HEK293T (cell line): ENCODE results near the gene SUGCT.

ENCODE experiments used
- CTCF ChIA-PET: fragments of 350-600 bp; formaldehyde crosslinking; extraction: SDS; loops from one replicate; lab custom pipeline; 2021; ENCODE audit warnings: antibody characterized with exemption, inconsistent platforms; lab: Yijun Ruan, JAX
- POLR2A ChIA-PET: fragments of 350-600 bp; formaldehyde crosslinking; extraction: SDS; loops from one replicate; lab custom pipeline; 2020; ENCODE audit warnings: antibody characterized with exemption, inconsistent platforms; lab: Yijun Ruan, JAX
- DNase-seq: peaks from one replicate; pipeline ENCODE4 v3.0.0; 2012; ENCODE audit warnings: mixed read lengths; ENCODE audit errors: extremely low spot score
- ARNT ChIP-seq: fragments of 450-650 bp; IDR thresholded peaks from 2 replicates; pipeline ENCODE4 v1.6.1; 2017; ENCODE audit warnings: mild to moderate bottlenecking
- BHLHE40 ChIP-seq: fragments of 450-650 bp; IDR thresholded peaks from 2 replicates; pipeline ENCODE4 v1.6.1; 2016; ENCODE audit warnings: mild to moderate bottlenecking, moderate library complexity, borderline replicate concordance
- CTBP1 ChIP-seq: fragments of 450-650 bp; IDR thresholded peaks from 2 replicates; pipeline ENCODE4 v1.6.1; 2016; ENCODE audit warnings: borderline replicate concordance
- ELF4 ChIP-seq: fragments of 450-650 bp; IDR thresholded peaks from 2 replicates; pipeline ENCODE4 v1.6.1; 2017; ENCODE audit warnings: antibody characterized with exemption
- FOXA1 ChIP-seq: fragments of 450-650 bp; IDR thresholded peaks from 2 replicates; pipeline ENCODE4 v1.6.1; 2016; ENCODE audit warnings: mild to moderate bottlenecking
- FOXK2 ChIP-seq: fragments of 450-650 bp; IDR thresholded peaks from 2 replicates; pipeline ENCODE4 v1.6.1; 2016; ENCODE audit warnings: mild to moderate bottlenecking
- FOXM1 ChIP-seq: fragments of 450-650 bp; IDR thresholded peaks from 2 replicates; pipeline ENCODE4 v1.6.1; 2017; ENCODE audit warnings: mild to moderate bottlenecking, borderline replicate concordance
- HDGF ChIP-seq: fragments of 450-650 bp; IDR thresholded peaks from 2 replicates; pipeline ENCODE4 v1.6.1; 2017; ENCODE audit warnings: antibody characterized with exemption, borderline replicate concordance
- L3MBTL2 ChIP-seq: fragments of 450-650 bp; conservative IDR thresholded peaks from 2 replicates; pipeline ENCODE4 v1.6.1; 2016; ENCODE audit warnings: mild to moderate bottlenecking
- LEF1 ChIP-seq: fragments of 450-650 bp; IDR thresholded peaks from 2 replicates; pipeline ENCODE4 v1.6.1; 2017; ENCODE audit warnings: mild to moderate bottlenecking, borderline replicate concordance
- NFRKB ChIP-seq: fragments of 450-650 bp; IDR thresholded peaks from 2 replicates; pipeline ENCODE4 v1.6.1; 2016; ENCODE audit warnings: mild to moderate bottlenecking, moderate library complexity
- PKNOX1 ChIP-seq: fragments of 450-650 bp; IDR thresholded peaks from 2 replicates; pipeline ENCODE4 v1.6.1; 2016
- SP1 ChIP-seq: fragments of 450-650 bp; IDR thresholded peaks from 2 replicates; pipeline ENCODE4 v1.6.1; 2017
- SUZ12 ChIP-seq: fragments of 450-650 bp; IDR thresholded peaks from 2 replicates; pipeline ENCODE4 v1.6.1; 2016; ENCODE audit warnings: mild to moderate bottlenecking
- TARDBP ChIP-seq: fragments of 450-650 bp; IDR thresholded peaks from 2 replicates; pipeline ENCODE4 v1.6.1; 2016
- ZNF384 ChIP-seq: fragments of 450-650 bp; IDR thresholded peaks from 2 replicates; pipeline ENCODE4 v1.6.1; 2016

Gene SUGCT

GRCh38 chr7:40777730-40778312 lies 643.0 kb downstream of the SUGCT start:
- CTCF ChIA-PET = no interaction called here
- no peak for DNase-seq
- POLR2A ChIA-PET = no interaction called here
- TF ChIP-seq LEF1 (no peak), TARDBP (no peak), PKNOX1 (no peak), ARNT (no peak), FOXK2 (no peak), ELF4 (no peak), FOXA1 (no peak), SUZ12 (no peak), FOXM1 (no peak), SP1 (no peak)

DNA sequence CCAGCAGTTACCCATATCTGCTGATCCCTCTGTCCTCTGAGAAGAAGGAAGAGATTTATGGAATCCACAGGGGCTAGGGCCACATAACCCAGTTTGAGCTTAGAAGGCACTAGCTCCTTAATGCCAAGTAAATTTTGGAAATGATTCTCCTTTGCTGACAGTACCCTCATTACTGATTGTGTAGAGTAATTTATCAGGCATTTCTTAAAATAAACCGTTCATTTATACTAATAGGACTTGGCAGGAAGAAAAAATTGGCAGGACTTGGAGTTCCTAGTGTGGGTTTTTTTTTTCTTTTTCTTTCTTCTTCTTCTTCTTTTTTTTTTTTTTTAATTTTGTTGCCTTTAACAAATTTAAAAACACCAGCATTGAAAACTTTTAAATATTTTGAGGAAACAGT lies 645.7 kb downstream of the SUGCT start:
- DNase-seq = no peak
- CTCF ChIA-PET = no interaction called here
- TF ChIP-seq HDGF (no peak), L3MBTL2 (no peak), ELF4 (no peak)
- POLR2A ChIA-PET = no interaction called here

DNA sequence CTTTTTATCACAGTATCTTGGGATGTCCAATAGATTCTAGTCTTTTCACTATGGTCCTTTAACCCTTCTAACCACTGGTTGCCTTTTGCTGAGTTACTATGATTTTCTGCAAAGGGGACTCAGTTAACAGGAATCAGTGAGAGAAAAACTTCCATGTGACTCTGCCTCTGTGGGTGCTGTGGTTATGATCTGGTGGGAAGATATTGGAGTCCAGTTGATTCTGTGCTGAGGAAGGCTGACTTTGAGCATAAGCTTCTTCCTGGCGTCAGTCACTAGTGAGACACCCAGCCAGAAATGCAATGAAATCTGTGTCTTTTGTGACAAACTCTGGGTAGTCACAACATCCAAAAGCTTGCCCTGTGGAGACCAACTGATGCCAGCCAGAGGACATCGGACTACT lies 648.0 kb downstream of the SUGCT start:
- TF ChIP-seq SP1 (no peak), FOXM1 (no peak), BHLHE40 (no peak), SUZ12 (no peak), ELF4 (no peak), LEF1 (no peak), CTBP1 (no peak), HDGF (no peak), ARNT (no peak), ZNF384 (no peak), TARDBP (no peak), PKNOX1 (no peak), FOXK2 (no peak), FOXA1 (no peak), NFRKB (no peak), L3MBTL2 (no peak)
- ChIA-PET CTCF (no interaction called here), POLR2A (no interaction called here)
- DNase-seq = no peak

DNA sequence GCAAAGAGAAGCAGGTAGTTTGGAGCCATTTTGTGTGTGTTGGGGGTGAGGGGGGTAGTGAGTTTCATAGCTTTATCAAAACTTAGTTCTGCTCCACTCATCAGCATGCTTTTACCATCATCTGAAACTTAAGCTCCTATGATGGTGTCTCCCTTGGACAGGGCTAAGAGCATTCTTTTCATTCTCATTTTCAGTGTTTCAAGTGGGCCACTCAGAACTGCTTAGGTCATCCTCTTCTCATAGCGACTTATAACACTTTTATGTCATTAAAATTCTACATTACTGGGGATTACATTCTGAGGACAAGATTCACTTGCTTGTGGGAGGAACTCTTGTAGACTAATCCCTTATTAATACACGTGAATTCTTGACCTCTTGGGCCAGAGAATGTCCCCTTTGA lies 649.4 kb downstream of the SUGCT start:
- POLR2A ChIA-PET = no interaction called here
- DNase-seq = no peak
- no peak for TF ChIP-seq ELF4
- TF ChIP-seq PKNOX1 = no peak
- TF ChIP-seq SUZ12 = no peak
- no peak for TF ChIP-seq HDGF
- no peak for TF ChIP-seq BHLHE40
- no peak for TF ChIP-seq CTBP1
- CTCF ChIA-PET = no interaction called here

- ChIA-PET POLR2A (no interaction called here), CTCF (no interaction called here)
- TF ChIP-seq HDGF (no peak), SUZ12 (no peak), TARDBP (no peak), FOXM1 (no peak), L3MBTL2 (no peak), FOXK2 (no peak), ELF4 (no peak), CTBP1 (no peak), SP1 (no peak), ZNF384 (no peak), NFRKB (no peak)
- no peak for DNase-seq
Measured at GRCh38 chr7:40786909-40787308, 652.1 kb downstream of the SUGCT start.

- POLR2A ChIA-PET = no interaction called here
- TF ChIP-seq TARDBP (no peak), CTBP1 (no peak), SUZ12 (no peak)
- DNase-seq = no peak
- CTCF ChIA-PET = no interaction called here
Measured at GRCh38 chr7:40793132-40793531, 658.3 kb downstream of the SUGCT start.

DNA sequence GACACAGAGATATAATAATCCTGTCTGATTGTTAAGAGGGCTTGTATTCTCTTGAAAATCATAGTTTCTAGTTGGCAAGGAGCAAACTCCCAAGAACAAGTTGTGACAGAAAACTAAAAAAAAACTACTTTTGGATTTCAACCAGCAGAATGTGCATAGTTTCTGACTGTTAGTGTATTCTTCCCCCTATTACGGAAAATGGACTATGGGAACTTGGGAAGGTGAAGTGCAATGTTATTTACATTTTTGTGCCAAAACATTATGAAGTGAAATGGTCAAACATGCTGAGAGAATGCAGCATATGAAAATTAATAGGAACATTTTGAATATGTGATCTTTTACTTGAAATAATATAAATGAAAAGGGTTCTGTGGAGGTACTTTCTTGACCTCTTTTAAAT lies 660.8 kb downstream of the SUGCT start:
- POLR2A ChIA-PET = no interaction called here
- DNase-seq = no peak
- TF ChIP-seq FOXM1 = no peak
- no peak for TF ChIP-seq HDGF
- no peak for TF ChIP-seq ZNF384
- CTCF ChIA-PET = no interaction called here
